HCT116 (cell line): ENCODE results near the gene UBE2D3. TPM values are rescaled to one million over a fixed set of nuclear protein-coding genes. Genes with fewer than 3 reads are reported as not detected.

Experiments
- ATAC-seq: fragments of 200-7000 bp; cut with Tn5 transposase; 2 replicates; pipeline ENCODE4 v1.9.1; 2020; ENCODE audit warnings: mild to moderate bottlenecking, moderate library complexity
- BruUV-seq: library from RNA; stranded (reverse); fragments of 400-500 nt; replicated peaks from 2 replicates; lab custom pipeline; 2021; lab: Mats Ljungman, UMichigan
- CTCF ChIA-PET: fragments of 300-600 bp; sonication (Branson Sonifier 250); formaldehyde crosslinking; loops from one replicate; lab custom pipeline; 2021; ENCODE audit warnings: antibody characterized with exemption; lab: Charles Lee
- POLR2A ChIA-PET: fragments of 300-600, 350-600 bp; sonication (Branson Sonifier 250); formaldehyde crosslinking; loops from one replicate; lab custom pipeline; 2021; ENCODE audit warnings: antibody characterized with exemption; lab: Charles Lee
- RAD21 ChIA-PET, 2 experiments: fragments of 300-600 bp; sonication (Branson Sonifier 250); formaldehyde crosslinking; loops; one replicate each; lab custom pipeline; 2023; ENCODE audit warnings: low total read pairs in 2 of 2; ENCODE audit not compliant: uncharacterized antibody in 2 of 2, unreplicated experiment in 2 of 2, low non-redundant PET in 1 of 2; lab: Charles Lee
- DNase-seq: peaks from one replicate; pipeline ENCODE4 v3.0.0-alpha.2; 2010; ENCODE audit warnings: low read depth, low spot score
- H2AFZ ChIP-seq: fragments of 200-600 bp; shearing (Covaris generic), sonication (generic); 2 replicates; pipeline ENCODE4 v1.6.1; 2017; ENCODE audit warnings: low read depth, mixed run types, mixed read lengths, antibody characterized with exemption, low read length; ENCODE audit not compliant: poor library complexity, severe bottlenecking
- H3K27ac ChIP-seq: 2 replicates; pipeline ENCODE4 v1.5.1; 2012; ENCODE audit warnings: low read depth, low read length
- H3K27me3 ChIP-seq: fragments of 200-600 bp; sonication (generic); 2 replicates; pipeline ENCODE4 v1.6.1; 2016; ENCODE audit warnings: mixed run types, low read length, mixed read lengths; ENCODE audit not compliant: insufficient read depth
- H3K36me3 ChIP-seq, 2 experiments: fragments of 200-500 bp in 1 of 2; fragments of 200-600 bp in 1 of 2; sonication (Bioruptor generic) in 1 of 2; sonication (generic) in 1 of 2; 2 replicates each; pipeline versions ENCODE4 v1.5.1 to v1.6.1; 2014 to 2016; ENCODE audit warnings: low read length in 2 of 2, inconsistent platforms in 1 of 2, mixed read lengths in 1 of 2, mixed run types in 1 of 2; ENCODE audit not compliant: insufficient read depth in 2 of 2, control insufficient read depth in 1 of 2
- H3K4me1 ChIP-seq, 2 experiments: fragments of 200-600 bp in 1 of 2; sonication (generic) in 1 of 2; 2 replicates each; pipeline versions ENCODE4 v1.5.1 to v1.6.1; 2012 to 2017; ENCODE audit warnings: low read length in 2 of 2, inconsistent platforms in 1 of 2, mild to moderate bottlenecking in 1 of 2, mixed read lengths in 1 of 2, mixed run types in 1 of 2, moderate library complexity in 1 of 2; ENCODE audit not compliant: insufficient read depth in 2 of 2, control insufficient read depth in 1 of 2
- H3K4me2 ChIP-seq: fragments of 200-600 bp; sonication (generic); 2 replicates; pipeline ENCODE4 v1.6.1; 2017; ENCODE audit warnings: mixed run types, low read length, mixed read lengths
- H3K4me3 ChIP-seq, 2 experiments: fragments of 200-600 bp in 1 of 2; sonication (generic) in 1 of 2; replicated peaks in 1 of 2; 2 replicates each; pipeline ENCODE4 v1.5.1; 2011 to 2016; ENCODE audit warnings: low read length in 2 of 2, control low read depth in 1 of 2, low read depth in 1 of 2, mild to moderate bottlenecking in 1 of 2, mixed read lengths in 1 of 2, mixed run types in 1 of 2
- H3K79me2 ChIP-seq: fragments of 200-600 bp; sonication (generic); 2 replicates; pipeline ENCODE4 v1.6.1; 2017; ENCODE audit warnings: mild to moderate bottlenecking, mixed run types, low read length, moderate library complexity, mixed read lengths; ENCODE audit not compliant: insufficient read depth
- H3K9ac ChIP-seq: fragments of 200-600 bp; sonication (generic); 2 replicates; pipeline ENCODE4 v1.6.1; 2016; ENCODE audit warnings: low read length, mixed read lengths
- H3K9me2 ChIP-seq: fragments of 200-600 bp; sonication (generic), shearing (Covaris generic); 2 replicates; pipeline ENCODE4 v1.6.1; 2017; ENCODE audit warnings: mixed run types, mild to moderate bottlenecking, moderate library complexity; ENCODE audit not compliant: insufficient read depth
- H3K9me3 ChIP-seq, 2 experiments: fragments of 200-500 bp in 1 of 2; fragments of 200-600 bp in 1 of 2; sonication (Bioruptor generic) in 1 of 2; sonication (generic) in 1 of 2; 2 replicates each; pipeline ENCODE4 v1.6.1; 2014 to 2017; ENCODE audit warnings: low read length in 2 of 2, mixed read lengths in 2 of 2, inconsistent platforms in 1 of 2, low read depth in 1 of 2, mild to moderate bottlenecking in 1 of 2, mixed run types in 1 of 2, moderate library complexity in 1 of 2; ENCODE audit not compliant: control insufficient read depth in 1 of 2, insufficient read depth in 1 of 2
- H4K20me1 ChIP-seq: fragments of 200-600 bp; sonication (generic), shearing (Covaris generic); 2 replicates; pipeline ENCODE4 v1.6.1; 2017; ENCODE audit warnings: mixed run types, mild to moderate bottlenecking, moderate library complexity; ENCODE audit not compliant: insufficient read depth
- CBX3 ChIP-seq: IDR thresholded peaks from 2 replicates; pipeline ENCODE4 v1.6.1; 2012; ENCODE audit warnings: low read depth
- EZH2 ChIP-seq: fragments of 200-600 bp; sonication (generic); IDR thresholded peaks from 2 replicates; pipeline ENCODE4 v1.6.1; 2017; ENCODE audit warnings: antibody characterized with exemption, mixed run types
- EZH2phosphoT487 ChIP-seq: fragments of 200-600 bp; IDR thresholded peaks from 2 replicates; pipeline ENCODE4 v1.6.1; 2018; ENCODE audit warnings: antibody characterized with exemption, borderline replicate concordance
- POLR2A ChIP-seq: IDR thresholded peaks from 2 replicates; pipeline ENCODE4 v1.7.0; 2011; ENCODE audit warnings: borderline replicate concordance; ENCODE audit not compliant: insufficient read depth, insufficient read length; ENCODE audit errors: extremely low read depth
- POLR2AphosphoS5 ChIP-seq: IDR thresholded peaks from 2 replicates; pipeline ENCODE4 v1.6.1; 2011; ENCODE audit warnings: mild to moderate bottlenecking, low read depth, low read length, moderate library complexity
- RAD21 ChIP-seq: IDR thresholded peaks from 2 replicates; pipeline ENCODE4 v1.6.1; 2012; ENCODE audit warnings: low read depth, mild to moderate bottlenecking
- YY1 ChIP-seq: IDR thresholded peaks from 2 replicates; pipeline ENCODE4 v1.6.1; 2011; ENCODE audit warnings: low read length, low read depth, moderate library complexity, mild to moderate bottlenecking; ENCODE audit not compliant: insufficient replicate concordance; ENCODE audit errors: extremely low read depth
- ZFX ChIP-seq: fragments of 450-650 bp; IDR thresholded peaks from 2 replicates; pipeline ENCODE4 v1.6.1; 2017
- intact Hi-C: fragments of 100-400 bp; cut with micrococcal nuclease; formaldehyde crosslinking; loops from 2 replicates; pipeline ENCODE4 v1.10.0; 2022
- total RNA-seq: library from RNA; stranded (reverse); gene quantifications from one replicate; pipeline ENCODE4 v1.2.1, GENCODE V29; 2021; ENCODE audit not compliant: unreplicated experiment
- TF ChIP-seq, protein P1 (sequence below), 3 experiments: fragments of 200-600 bp in 1 of 3; sonication (generic) in 1 of 3; IDR thresholded peaks in 2 of 3; conservative IDR thresholded peaks in 1 of 3; 2 replicates each; pipeline ENCODE4 v1.5.1; 2012 to 2017; ENCODE audit warnings: low read depth in 2 of 3, low read length in 2 of 3, antibody characterized with exemption in 1 of 3, borderline replicate concordance in 1 of 3, control low read depth in 1 of 3, mild to moderate bottlenecking in 1 of 3, mixed read lengths in 1 of 3, mixed run types in 1 of 3, moderate library complexity in 1 of 3; ENCODE audit not compliant: insufficient read depth in 1 of 3
- TF ChIP-seq, protein P2 (sequence below): IDR thresholded peaks from 2 replicates; pipeline ENCODE4 v1.6.1; 2012
- TF ChIP-seq, protein P3 (sequence below): IDR thresholded peaks from 2 replicates; pipeline ENCODE4 v1.6.1; 2011; ENCODE audit warnings: mild to moderate bottlenecking, low read length, moderate library complexity; ENCODE audit not compliant: insufficient replicate concordance; ENCODE audit errors: extremely low read depth

UBE2D3 gene
- total RNA-seq, 1 experiment from 2014 or later = 302 TPM

DNA sequence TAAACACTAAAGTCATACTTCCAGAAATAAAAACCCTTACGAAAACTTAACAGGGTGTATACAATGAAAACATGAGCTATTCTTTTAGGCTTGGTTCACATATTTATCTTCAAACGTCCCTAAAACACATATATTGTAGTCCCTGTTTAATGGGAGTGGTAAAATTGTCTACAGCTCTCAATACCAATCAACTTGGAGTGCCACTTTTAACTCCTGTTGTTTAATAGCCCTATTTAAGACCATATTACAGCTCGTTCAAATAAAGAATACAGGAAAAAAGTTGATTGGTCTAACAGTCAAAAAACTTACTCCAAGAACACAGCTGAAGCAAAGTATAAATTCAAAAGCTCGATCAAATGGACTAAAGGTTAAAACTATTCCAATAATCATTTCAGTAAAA, 3.9 kb downstream of the UBE2D3 start:
- no peak overlapping the region for H3K9ac ChIP-seq
- no peaks in the 10 kb centered on the region for H3K27me3 ChIP-seq
- no peak overlapping the region for H3K27ac ChIP-seq
- DNase-seq (no peak), ATAC-seq (no peak)
- H3K36me3 ChIP-seq = peaks cover 11 to 24% of the 10 kb centered on the region in 2 experiments; a peak in 3 of 4 replicates
- peaks cover 88% of the 10 kb centered on the region for H3K79me2 ChIP-seq
- H3K9me3 ChIP-seq = no peaks in the 10 kb centered on the region
- no TSS peak for BruUV-seq
- H3K9me2 ChIP-seq = no peaks in the 10 kb centered on the region
- intact Hi-C loops = loop anchor here (10.0 kb wide), 1 partner anchor 271 kb away; the partner anchor contains the start of gene BDH2
- peaks cover 55% of the 10 kb centered on the region for H4K20me1 ChIP-seq
- H3K4me2 ChIP-seq = no peak overlapping the region
- TF ChIP-seq POLR2A (no peak), EZH2phosphoT487 (no peak), CBX3 (no peak), RAD21 (no peak), YY1 (no peak), ZFX (no peak), EZH2 (no peak), POLR2AphosphoS5 (no peak)
- TF ChIP-seq, protein P1, sequence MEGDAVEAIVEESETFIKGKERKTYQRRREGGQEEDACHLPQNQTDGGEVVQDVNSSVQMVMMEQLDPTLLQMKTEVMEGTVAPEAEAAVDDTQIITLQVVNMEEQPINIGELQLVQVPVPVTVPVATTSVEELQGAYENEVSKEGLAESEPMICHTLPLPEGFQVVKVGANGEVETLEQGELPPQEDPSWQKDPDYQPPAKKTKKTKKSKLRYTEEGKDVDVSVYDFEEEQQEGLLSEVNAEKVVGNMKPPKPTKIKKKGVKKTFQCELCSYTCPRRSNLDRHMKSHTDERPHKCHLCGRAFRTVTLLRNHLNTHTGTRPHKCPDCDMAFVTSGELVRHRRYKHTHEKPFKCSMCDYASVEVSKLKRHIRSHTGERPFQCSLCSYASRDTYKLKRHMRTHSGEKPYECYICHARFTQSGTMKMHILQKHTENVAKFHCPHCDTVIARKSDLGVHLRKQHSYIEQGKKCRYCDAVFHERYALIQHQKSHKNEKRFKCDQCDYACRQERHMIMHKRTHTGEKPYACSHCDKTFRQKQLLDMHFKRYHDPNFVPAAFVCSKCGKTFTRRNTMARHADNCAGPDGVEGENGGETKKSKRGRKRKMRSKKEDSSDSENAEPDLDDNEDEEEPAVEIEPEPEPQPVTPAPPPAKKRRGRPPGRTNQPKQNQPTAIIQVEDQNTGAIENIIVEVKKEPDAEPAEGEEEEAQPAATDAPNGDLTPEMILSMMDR (IDR thresholded peaks at IDR 0.05 in 2 of 3, conservative IDR thresholded peaks at IDR 0.05 in 1 of 3; ENCODE audit: borderline replicate concordance in 1 of 3, insufficient read depth in 1 of 3, low read depth in 2 of 3, low read length in 2 of 3) = no peak
- TF ChIP-seq, protein P2, sequence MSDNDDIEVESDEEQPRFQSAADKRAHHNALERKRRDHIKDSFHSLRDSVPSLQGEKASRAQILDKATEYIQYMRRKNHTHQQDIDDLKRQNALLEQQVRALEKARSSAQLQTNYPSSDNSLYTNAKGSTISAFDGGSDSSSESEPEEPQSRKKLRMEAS = no peak
- TF ChIP-seq, protein P3, sequence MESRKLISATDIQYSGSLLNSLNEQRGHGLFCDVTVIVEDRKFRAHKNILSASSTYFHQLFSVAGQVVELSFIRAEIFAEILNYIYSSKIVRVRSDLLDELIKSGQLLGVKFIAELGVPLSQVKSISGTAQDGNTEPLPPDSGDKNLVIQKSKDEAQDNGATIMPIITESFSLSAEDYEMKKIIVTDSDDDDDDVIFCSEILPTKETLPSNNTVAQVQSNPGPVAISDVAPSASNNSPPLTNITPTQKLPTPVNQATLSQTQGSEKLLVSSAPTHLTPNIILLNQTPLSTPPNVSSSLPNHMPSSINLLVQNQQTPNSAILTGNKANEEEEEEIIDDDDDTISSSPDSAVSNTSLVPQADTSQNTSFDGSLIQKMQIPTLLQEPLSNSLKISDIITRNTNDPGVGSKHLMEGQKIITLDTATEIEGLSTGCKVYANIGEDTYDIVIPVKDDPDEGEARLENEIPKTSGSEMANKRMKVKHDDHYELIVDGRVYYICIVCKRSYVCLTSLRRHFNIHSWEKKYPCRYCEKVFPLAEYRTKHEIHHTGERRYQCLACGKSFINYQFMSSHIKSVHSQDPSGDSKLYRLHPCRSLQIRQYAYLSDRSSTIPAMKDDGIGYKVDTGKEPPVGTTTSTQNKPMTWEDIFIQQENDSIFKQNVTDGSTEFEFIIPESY = no peak
- RAD21 ChIA-PET = no interaction called here
- POLR2A ChIA-PET = no interaction called here
- CTCF ChIA-PET = no interaction called here
- peaks cover 4 to 36% of the 10 kb centered on the region in 2 experiments for H3K4me1 ChIP-seq
- H2AFZ ChIP-seq = no peak overlapping the region
- H3K4me3 ChIP-seq = no peak overlapping the region
